Measurements from ENCODE around the gene ELFN2. TPM values are rescaled to one million over a fixed set of nuclear protein-coding genes. Genes with fewer than 3 reads are reported as not detected.

ELFN2 gene
- total RNA-seq, 1 donor from 2014 or later, result 0.36 TPM

DNA sequence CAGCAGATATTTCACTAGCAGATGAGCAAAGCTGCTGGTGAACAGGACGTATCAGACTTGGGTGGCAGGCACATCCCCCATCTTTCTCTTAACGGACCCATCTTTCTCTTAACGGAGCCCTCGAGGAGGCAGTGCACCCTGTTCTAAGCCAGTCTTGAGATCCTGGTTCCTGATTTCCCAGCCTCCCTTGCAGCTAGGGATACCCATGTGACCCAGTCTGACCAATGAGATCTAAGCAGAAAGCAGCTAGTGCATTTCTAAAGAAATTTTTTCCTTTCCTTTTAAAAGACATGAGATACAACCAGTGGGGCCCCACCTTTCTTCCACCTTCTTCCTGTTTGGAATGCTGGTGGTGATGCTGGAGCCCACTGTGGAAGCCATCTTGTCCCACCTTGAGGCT, 13.6 kb upstream of the ELFN2 start:
- DNase-seq (ENCODE audit: low spot score, unreplicated experiment), result no peak
- Mint-ChIP-seq H3K9me3 (ENCODE audit: low read depth) (peaks cover 4% of the 10 kb centered on the region), H3K27ac (no peak overlapping the region), H3K27me3 (peaks cover 27% of the 10 kb centered on the region), H3K4me3 (ENCODE audit: low read depth) (no peak overlapping the region), H3K36me3 (ENCODE audit: insufficient read depth) (peaks cover 1% of the 10 kb centered on the region), H3K4me1 (ENCODE audit: low read depth) (no peaks in the 10 kb centered on the region)
- TF ChIP-seq, protein P1, sequence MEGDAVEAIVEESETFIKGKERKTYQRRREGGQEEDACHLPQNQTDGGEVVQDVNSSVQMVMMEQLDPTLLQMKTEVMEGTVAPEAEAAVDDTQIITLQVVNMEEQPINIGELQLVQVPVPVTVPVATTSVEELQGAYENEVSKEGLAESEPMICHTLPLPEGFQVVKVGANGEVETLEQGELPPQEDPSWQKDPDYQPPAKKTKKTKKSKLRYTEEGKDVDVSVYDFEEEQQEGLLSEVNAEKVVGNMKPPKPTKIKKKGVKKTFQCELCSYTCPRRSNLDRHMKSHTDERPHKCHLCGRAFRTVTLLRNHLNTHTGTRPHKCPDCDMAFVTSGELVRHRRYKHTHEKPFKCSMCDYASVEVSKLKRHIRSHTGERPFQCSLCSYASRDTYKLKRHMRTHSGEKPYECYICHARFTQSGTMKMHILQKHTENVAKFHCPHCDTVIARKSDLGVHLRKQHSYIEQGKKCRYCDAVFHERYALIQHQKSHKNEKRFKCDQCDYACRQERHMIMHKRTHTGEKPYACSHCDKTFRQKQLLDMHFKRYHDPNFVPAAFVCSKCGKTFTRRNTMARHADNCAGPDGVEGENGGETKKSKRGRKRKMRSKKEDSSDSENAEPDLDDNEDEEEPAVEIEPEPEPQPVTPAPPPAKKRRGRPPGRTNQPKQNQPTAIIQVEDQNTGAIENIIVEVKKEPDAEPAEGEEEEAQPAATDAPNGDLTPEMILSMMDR (IDR thresholded peaks at IDR 0.05; ENCODE audit: unreplicated experiment), result no peak

GRCh38 chr22:37439347-37439746, 12.1 kb upstream of the ELFN2 start:
- Mint-ChIP-seq H3K27ac (no peak overlapping the region), H3K36me3 (ENCODE audit: insufficient read depth) (peaks cover 1% of the 10 kb centered on the region), H3K4me1 (ENCODE audit: low read depth) (no peaks in the 10 kb centered on the region), H3K27me3 (peaks cover 31% of the 10 kb centered on the region), H3K4me3 (ENCODE audit: low read depth) (no peak overlapping the region), H3K9me3 (ENCODE audit: low read depth) (peaks cover 4% of the 10 kb centered on the region)
- DNase-seq (ENCODE audit: low spot score, unreplicated experiment), result no peak
- TF ChIP-seq, protein P1 (IDR thresholded peaks at IDR 0.05; ENCODE audit: unreplicated experiment), result no peak

GRCh38 chr22:37435970-37436603, 8.8 kb upstream of the ELFN2 start:
- no peak for DNase-seq (ENCODE audit: low spot score, unreplicated experiment)
- peaks cover 6% of the 10 kb centered on the region for H3K4me1 Mint-ChIP-seq (ENCODE audit: low read depth)
- no peaks in the 10 kb centered on the region for H3K36me3 Mint-ChIP-seq (ENCODE audit: insufficient read depth)
- H3K27ac Mint-ChIP-seq, result no peak overlapping the region
- peaks cover 33% of the 10 kb centered on the region for H3K27me3 Mint-ChIP-seq
- TF ChIP-seq, protein P1 (IDR thresholded peaks at IDR 0.05; ENCODE audit: unreplicated experiment), result no peak
- peaks cover under 1% of the 10 kb centered on the region for H3K9me3 Mint-ChIP-seq (ENCODE audit: low read depth)
- no peak overlapping the region for H3K4me3 Mint-ChIP-seq (ENCODE audit: low read depth)

DNA sequence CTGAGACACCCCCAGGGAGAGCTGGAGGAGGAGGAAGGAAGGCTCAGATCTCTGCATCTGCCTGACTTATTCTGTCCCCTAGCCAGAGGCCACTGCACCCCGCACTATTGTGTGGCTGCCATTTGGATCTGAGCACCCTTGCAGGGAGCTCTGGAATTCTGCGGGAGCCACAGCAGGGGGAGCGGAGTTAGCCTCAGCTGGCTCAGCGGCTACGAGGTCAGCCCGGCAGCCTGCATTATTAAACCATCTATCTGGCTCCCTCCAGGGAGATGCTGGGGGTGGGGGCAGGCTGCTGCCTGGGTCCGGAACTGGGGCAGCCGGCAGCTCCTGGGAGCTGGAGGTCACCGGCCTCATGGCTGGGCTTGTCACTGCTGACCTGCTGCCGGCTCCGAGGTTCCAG, 6.5 kb upstream of the ELFN2 start:
- DNase-seq (ENCODE audit: low spot score, unreplicated experiment), result no peak
- H3K36me3 Mint-ChIP-seq (ENCODE audit: insufficient read depth), result no peaks in the 10 kb centered on the region
- H3K9me3 Mint-ChIP-seq (ENCODE audit: low read depth), result no peaks in the 10 kb centered on the region
- H3K27me3 Mint-ChIP-seq, result peaks cover 35% of the 10 kb centered on the region
- peaks cover 6% of the 10 kb centered on the region for H3K4me1 Mint-ChIP-seq (ENCODE audit: low read depth)
- no peak overlapping the region for H3K4me3 Mint-ChIP-seq (ENCODE audit: low read depth)
- no peak overlapping the region for H3K27ac Mint-ChIP-seq
- TF ChIP-seq, protein P1 (IDR thresholded peaks at IDR 0.05; ENCODE audit: unreplicated experiment), result no peak

DNA sequence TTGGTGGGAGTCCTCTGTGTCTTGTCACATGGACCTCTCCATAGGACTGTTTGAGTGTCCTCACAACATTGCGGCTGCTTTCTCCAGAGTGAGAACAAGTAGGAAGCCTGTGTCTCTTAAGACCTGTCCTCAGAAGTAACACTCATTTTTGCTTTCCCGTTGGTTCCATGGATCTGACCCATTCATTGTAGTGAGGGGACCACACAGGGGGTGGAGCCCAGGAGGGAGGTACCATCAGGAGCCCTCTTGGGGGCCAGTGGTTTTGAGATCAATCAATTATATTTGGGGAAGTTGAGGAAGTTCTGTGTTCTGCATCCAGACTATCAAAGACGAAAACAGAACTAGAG, 5.4 kb upstream of the ELFN2 start:
- no peak overlapping the region for H3K4me3 Mint-ChIP-seq (ENCODE audit: low read depth)
- H3K36me3 Mint-ChIP-seq (ENCODE audit: insufficient read depth), result no peaks in the 10 kb centered on the region
- H3K27ac Mint-ChIP-seq, result no peak overlapping the region
- no peaks in the 10 kb centered on the region for H3K9me3 Mint-ChIP-seq (ENCODE audit: low read depth)
- TF ChIP-seq, protein P1 (IDR thresholded peaks at IDR 0.05; ENCODE audit: unreplicated experiment), result no peak
- H3K4me1 Mint-ChIP-seq (ENCODE audit: low read depth), result peaks cover 6% of the 10 kb centered on the region
- DNase-seq (ENCODE audit: low spot score, unreplicated experiment), result no peak
- H3K27me3 Mint-ChIP-seq, result peaks cover 45% of the 10 kb centered on the region

All from progenitor cell of endocrine pancreas (in vitro differentiated cells).